ENCODE measurements around the gene ABCC8.
A peak's percentile ranks its signal among the peaks of the same experiment; 100 is the strongest.

DNA sequence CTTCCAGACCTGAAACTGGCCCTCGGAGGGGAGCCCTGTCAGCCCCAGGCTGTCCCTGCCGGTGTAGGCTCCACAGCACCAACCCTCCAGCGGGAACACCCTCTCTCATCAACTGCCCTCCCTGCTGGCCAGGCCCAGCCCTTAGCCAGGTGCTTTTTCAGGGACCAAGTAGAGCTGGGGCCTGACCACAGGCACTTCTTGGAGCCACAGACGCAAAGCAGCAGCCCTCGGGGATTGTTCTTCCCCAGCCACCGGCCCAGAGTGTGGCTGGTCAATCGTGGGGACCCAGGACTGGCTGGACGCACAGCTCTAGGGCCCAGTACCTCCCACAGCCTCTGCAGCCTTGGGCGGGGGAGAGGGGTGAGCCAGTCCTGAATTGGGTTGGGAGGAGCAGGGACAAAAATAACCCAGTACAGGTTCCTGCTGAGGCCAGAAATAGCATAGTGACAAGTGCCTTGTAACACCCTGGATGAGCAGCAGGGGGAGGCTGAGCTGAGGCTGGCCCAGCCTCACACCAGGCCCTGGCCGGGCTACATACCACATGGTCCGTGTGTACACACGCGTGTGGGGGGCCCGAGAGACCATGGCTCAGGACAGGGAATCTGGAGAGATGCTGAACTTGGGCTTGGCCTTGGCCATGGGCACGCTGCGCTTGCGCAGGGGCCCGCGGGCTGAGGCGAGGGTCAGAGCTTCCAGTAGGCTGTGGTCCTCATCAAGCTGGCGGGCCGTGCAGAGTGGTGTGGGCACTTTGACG is 90.1 kb downstream of the ABCC8 start:
- TF ChIP-seq SMC3 (IDR thresholded peaks at IDR 0.05; ENCODE audit: borderline replicate concordance, low read length) (peak; percentile 57; the same call in 1 of the 2 replicates), POLR2A (IDR thresholded peaks at IDR 0.05; ENCODE audit: low read depth, low read length) (no peak), RFX5 (IDR thresholded peaks at IDR 0.05; ENCODE audit: low read depth, low read length) (no peak), SUZ12 (IDR thresholded peaks at IDR 0.05; ENCODE audit: unreplicated experiment) (no peak), NFYA (IDR thresholded peaks at IDR 0.05; ENCODE audit: borderline replicate concordance, low read depth, low read length) (no peak), CBX3 (IDR thresholded peaks at IDR 0.05; ENCODE audit: borderline replicate concordance, low read depth) (no peak), EZH2 (IDR thresholded peaks at IDR 0.05; ENCODE audit: borderline replicate concordance, control insufficient read depth, low read depth, low read length) (no peak), EGR1 (IDR thresholded peaks at IDR 0.05; ENCODE audit: borderline replicate concordance in 1 of 2, low read depth in 2 of 2, low read length in 2 of 2) (no peak), ZNF622 (IDR thresholded peaks at IDR 0.05) (no peak), RAD21 (IDR thresholded peaks at IDR 0.05; ENCODE audit: insufficient read depth, low read depth, low read length) (peak; percentile 41), NFIC (IDR thresholded peaks at IDR 0.05; ENCODE audit: low read depth, low read length) (no peak), CHD2 (IDR thresholded peaks at IDR 0.05; ENCODE audit: borderline replicate concordance, low read depth, low read length) (no peak)
- TF ChIP-seq, protein P1, sequence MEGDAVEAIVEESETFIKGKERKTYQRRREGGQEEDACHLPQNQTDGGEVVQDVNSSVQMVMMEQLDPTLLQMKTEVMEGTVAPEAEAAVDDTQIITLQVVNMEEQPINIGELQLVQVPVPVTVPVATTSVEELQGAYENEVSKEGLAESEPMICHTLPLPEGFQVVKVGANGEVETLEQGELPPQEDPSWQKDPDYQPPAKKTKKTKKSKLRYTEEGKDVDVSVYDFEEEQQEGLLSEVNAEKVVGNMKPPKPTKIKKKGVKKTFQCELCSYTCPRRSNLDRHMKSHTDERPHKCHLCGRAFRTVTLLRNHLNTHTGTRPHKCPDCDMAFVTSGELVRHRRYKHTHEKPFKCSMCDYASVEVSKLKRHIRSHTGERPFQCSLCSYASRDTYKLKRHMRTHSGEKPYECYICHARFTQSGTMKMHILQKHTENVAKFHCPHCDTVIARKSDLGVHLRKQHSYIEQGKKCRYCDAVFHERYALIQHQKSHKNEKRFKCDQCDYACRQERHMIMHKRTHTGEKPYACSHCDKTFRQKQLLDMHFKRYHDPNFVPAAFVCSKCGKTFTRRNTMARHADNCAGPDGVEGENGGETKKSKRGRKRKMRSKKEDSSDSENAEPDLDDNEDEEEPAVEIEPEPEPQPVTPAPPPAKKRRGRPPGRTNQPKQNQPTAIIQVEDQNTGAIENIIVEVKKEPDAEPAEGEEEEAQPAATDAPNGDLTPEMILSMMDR (IDR thresholded peaks at IDR 0.05 in 2 of 3, conservative IDR thresholded peaks at IDR 0.05 in 1 of 3; ENCODE audit: control insufficient read depth in 2 of 3, extremely low read depth in 1 of 3, insufficient read depth in 1 of 3, low read depth in 3 of 3, low read length in 3 of 3), result peak; percentile 46 to 78 (median 76)
